HG02970 (cell line): ENCODE measurements around the gene TRMT112.

Source experiments
- ATAC-seq: cut with Tn5 transposase; IDR thresholded peaks from one replicate; pipeline ENCODE4 v1.9.1; 2021; ENCODE audit warnings: mild to moderate bottlenecking, moderate library complexity, moderate number of reproducible peaks; ENCODE audit not compliant: unreplicated experiment, low FRiP score

Gene TRMT112

DNA sequence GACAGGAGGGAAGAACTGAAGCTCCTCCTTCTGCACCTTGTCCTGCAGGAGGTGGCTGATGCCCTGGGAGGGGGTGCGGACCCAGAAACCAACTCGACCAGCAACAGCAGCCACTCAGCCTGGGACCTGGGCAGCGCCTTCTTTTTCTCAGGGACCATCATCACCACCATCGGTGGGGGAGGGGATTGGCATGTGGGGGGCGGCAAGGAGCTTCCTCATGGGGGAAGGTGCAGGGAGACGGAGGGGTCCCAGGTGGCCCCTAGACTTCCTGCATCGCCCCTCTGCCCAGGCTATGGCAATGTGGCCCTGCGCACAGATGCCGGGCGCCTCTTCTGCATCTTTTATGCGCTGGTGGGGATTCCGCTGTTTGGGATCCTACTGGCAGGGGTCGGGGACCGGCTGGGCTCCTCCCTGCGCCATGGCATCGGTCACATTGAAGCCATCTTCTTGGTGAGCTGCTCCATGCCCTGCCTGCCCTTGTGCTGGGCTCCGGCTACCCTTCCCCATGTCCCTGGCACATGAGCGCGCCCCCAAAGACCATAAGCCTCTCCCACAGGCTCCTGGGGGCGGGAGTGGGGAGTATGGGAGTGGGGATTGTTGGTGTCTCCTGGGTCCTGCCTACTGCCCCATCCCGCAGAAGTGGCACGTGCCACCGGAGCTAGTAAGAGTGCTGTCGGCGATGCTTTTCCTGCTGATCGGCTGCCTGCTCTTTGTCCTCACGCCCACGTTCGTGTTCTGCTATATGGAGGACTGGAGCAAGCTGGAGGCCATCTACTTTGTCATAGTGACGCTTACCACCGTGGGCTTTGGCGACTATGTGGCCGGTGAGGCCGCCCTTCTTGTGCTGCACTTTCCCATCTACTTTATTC is 20.3 kb downstream of the TRMT112 start:
- ATAC-seq, result no peak

DNA sequence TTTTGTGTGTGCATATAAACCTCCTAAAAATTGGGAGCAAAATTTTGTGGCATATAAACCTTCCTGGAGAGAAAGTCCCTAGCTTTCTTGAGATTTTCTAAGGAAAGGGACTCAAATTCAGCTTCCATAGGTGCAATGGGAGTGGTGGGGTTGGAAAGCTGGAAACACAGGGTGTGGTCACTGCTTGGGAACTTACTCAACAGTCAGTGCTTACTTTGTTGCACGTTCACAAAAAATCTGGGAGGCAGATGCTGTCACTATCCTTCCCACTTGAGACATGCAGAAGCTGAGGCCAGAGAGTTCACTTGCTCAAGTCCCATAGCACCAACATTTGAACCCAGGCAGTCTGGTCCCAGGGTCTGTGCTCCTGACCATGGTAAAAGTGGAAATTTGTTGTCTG is 21.1 kb downstream of the TRMT112 start:
- ATAC-seq, result no peak

DNA sequence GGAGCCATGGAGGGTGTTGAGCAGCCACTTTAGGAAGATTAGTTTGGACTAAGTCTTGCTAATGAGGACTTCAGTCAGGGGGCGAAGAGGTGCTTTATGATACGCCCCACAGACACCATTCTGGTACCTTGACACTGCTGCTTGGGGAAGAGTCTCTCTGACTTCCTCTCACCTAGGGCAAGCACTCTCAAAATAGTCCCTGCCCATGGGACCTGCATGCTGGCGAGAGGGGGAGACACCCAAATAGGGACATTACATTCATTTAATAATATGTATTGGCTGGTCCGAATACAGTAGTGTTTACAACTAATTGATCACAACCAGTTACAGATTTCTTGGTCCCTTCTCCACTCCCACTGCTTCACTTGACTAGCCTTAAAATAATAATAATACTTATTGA is 21.6 kb downstream of the TRMT112 start:
- ATAC-seq, result no peak

DNA sequence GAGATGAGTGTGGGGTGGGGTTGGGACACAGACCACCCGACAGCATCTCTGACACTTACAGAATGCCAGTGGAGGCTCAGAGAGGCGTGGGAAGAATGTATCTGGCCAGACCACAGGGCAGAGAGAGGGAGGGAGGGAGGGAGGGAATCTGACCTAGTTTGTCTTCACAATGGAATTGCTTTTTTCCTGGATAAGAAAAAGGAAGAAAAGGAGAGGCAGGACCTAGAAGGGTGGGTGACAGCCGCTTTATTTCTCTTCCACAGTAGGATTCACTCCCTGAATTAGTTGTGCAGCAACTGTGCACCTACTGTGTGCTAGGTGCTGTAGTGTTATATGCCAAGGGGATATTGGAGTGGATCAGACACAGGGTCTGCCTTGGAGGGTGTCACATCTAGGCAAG is 22.6 kb downstream of the TRMT112 start:
- no peak for ATAC-seq

DNA sequence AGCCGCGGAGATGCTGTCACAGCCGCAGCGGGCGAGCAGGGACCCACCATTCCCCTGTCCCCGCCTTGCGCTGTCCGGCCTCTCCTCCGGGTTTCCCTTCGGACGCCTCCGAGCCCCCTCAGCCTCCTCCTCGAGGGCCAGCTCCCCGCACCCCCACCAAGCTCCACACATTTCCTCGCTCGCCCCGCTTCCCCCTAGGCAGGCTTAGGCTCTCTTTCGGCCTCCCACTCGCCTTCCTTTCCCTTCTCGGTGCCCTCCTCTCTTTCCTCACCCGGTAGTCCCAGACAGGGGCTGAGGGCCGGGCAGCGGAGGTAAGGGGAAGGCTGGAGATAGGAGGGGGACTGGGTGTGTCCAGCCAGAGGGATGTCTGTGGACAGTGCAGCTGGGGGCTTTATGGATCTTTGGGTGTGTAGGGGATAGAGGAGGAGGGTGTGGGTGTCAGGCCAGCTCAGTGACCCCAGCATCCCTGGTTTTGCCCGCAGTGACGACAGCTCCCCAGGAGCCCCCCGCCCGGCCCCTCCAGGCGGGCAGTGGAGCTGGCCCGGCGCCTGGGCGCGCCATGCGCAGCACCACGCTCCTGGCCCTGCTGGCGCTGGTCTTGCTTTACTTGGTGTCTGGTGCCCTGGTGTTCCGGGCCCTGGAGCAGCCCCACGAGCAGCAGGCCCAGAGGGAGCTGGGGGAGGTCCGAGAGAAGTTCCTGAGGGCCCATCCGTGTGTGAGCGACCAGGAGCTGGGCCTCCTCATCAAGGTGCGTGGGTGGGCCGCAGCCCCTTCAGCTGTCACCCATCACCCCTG is 24.7 kb downstream of the TRMT112 start:
- no peak for ATAC-seq

DNA sequence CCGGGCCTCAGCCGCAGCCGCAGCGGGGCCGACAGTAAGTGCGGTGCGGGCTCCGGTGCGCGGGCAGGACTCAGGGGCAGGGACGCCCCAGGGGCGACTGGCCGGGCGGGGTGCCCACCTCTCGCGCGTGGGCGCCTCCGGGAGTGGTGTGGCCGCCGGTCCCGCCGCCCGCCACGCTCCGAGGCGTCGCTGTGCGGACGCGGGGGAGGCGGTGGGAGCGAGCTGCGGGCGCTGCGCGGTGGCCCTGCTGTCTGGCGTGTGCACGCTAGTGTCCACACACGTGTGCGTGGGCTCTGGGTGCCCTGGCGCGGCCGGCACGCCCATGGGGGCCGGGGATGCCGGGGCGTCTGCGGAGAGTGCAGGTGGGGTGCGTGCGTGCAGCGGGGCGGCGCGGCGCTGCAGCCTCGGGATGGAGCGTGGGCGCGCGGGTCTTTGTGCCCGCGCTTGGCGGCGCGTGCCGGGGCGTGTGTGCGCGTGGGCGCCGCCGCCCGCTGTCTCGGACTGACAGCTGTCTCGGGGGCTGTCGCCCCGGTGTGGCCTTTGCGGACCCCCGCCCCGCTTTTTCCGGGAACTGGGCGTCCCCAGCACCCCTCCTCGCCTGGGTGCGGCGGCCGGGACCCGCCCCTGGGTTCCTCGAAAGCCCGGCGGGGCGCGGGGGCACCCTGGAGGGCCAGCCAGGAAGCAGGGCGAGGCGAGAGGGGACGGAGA is 25.5 kb downstream of the TRMT112 start:
- no peak for ATAC-seq

DNA sequence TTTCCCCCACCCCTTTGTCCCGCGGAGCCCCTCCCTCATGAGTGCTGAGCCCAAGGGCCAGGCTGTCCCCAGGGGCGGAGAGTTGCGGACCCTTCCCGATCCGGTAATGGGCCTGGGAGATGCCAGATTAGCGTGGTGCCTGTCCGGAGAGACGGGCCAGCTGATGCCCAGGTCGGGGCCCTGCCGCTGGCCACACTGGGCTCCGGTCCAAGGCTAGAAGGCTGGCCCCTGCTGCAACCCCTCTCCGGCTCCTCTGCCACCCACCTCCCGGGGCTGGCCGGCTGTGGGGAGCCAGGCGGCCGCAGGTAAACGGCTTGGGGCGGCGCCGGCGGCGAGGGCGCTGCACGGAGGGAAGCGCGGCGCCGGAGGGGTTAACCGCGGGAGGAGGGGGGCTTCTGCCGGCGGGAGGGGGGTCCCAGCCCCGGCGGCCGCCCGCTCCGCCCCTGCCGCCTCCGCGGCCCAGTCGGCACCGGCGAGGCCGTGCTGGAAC is 26.1 kb downstream of the TRMT112 start, which contains the start of gene KCNK4:
Gene KCNK4 (plus strand): TSS at position 41 of the 490 bp plus-strand sequence. CDS start 1,717 bp downstream, outside the sequence.
- ATAC-seq, result no peak

DNA sequence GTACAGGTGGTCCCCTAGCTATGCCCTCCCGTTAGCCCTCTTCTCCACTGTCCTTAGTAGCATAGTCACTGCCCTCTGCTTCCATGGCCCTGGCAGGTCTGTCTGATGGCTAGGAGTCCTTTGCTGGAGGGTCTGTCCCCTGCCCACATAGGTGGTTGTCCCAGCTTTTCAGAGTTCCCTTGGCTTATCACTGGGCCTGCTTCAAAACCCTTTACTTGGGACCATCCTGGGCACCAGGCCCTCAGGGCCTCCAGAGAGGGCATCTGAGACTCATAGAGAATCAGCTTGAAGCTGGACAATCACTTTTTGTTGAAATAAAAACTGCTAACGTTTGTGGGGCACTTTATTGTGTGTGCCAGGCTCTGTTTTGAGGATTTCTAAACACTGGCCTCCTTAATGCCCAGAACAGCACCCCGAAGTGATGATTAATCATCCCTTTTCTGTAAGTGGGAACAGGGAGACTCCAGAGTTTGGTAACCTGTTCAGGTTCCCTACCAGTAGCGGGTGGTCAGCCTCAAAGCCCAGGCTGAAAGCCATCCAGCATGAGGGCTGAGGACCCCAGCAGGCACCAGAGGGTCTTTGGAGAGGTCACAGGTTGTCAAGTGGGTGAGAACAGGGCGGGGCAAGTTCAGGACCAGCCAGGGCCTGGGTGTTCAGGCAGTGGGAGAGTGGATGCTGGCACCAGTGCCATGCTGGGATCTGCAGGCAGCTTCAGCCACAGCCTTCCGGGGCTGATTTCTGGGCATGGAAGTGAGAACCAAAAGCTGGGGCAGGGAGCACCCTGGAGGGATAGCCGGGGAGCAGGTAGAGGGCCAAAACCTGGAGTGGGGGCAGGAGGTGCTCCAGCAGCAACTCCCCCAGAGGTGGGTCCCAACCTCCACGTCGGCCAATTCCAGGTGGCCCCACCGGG is 26.8 kb downstream of the TRMT112 start:
- no peak for ATAC-seq

DNA sequence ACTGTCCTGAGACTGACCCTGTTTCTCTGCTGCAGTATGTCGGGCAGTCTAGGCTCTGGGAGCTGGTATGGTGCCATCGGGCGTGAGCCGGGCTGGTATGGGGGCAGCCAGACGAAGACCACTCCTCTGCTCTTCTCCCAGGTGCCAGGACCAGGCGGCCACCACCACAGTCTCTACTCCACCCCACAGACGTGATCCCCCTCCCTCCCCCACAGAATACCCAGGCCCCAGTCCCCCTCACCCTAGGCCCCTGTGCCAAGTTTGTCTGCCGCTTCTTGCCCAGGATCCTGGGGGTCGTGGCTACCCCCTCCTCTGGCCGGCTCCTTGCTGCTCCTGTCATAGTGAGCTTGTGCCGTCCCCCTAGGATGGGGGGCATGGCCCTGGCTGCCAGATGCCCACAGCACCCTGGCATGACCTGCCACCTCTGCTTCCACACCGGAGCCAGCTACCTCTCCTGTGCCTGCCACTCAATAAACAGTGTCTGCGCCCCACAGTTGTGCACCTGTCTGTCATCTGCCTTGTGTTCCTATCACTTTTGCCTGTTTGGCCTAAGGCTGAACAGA is 28.3 kb downstream of the TRMT112 start:
- ATAC-seq, result no peak

DNA sequence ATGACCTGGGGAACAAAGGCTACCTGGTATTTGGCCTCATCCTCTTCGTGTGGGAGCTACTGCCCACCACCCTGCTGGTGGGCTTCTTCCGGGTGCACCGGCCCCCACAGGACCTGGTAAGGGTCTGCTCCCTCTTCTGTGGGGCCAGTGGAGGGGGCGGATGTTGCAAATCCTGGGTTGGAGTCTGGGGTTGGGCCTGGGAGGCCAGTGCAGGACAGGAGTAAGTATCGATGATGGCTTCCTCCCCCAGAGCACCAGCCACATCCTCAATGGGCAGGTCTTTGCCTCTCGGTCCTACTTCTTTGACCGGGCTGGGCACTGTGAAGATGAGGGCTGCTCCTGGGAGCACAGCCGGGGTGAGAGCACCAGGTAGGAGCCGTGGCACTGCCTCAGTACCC is 29.0 kb downstream of the TRMT112 start:
- ATAC-seq, result no peak

DNA sequence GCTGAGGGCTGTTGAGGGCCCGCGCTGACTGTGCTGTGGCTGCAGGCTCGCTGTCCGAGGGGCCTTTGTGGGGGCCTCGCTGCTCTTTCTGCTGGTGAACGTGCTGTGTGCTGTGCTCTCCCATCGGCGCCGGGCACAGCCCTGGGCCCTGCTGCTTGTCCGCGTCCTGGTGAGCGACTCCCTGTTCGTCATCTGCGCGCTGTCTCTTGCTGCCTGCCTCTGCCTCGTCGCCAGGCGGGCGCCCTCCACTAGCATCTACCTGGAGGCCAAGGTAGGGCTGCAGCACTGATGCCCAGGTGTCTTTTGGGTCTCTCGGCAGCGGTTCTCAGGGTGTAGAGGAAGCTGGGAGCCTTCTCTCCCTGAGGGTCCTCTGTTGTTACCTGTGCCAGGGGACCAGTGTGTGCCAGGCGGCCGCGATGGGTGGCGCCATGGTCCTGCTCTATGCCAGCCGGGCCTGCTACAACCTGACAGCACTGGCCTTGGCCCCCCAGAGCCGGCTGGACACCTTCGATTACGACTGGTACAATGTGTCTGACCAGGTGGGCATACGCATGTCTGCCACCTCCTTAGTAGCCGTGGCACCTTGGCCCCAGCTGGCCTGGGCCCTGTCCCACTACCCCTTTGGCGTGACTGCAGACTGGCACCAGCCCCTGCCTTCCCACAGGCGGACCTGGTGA is 29.5 kb downstream of the TRMT112 start:
- ATAC-seq, result no peak

DNA sequence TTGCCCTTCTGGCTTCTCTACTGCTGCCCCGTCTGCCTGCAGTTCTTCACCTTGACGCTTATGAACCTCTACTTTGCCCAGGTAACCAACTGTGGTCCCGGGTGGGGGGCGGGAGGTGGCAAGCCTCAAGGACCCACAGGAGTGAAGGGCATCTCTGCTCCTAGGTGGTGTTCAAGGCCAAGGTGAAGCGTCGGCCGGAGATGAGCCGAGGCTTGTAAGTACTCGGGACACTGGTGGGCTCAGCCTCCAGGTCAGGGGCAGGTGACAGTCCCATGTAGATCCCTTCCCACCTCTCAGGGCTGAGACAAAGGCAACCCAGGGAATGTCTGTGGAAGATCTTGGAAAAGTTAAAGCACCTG is 30.6 kb downstream of the TRMT112 start:
- no peak for ATAC-seq

DNA sequence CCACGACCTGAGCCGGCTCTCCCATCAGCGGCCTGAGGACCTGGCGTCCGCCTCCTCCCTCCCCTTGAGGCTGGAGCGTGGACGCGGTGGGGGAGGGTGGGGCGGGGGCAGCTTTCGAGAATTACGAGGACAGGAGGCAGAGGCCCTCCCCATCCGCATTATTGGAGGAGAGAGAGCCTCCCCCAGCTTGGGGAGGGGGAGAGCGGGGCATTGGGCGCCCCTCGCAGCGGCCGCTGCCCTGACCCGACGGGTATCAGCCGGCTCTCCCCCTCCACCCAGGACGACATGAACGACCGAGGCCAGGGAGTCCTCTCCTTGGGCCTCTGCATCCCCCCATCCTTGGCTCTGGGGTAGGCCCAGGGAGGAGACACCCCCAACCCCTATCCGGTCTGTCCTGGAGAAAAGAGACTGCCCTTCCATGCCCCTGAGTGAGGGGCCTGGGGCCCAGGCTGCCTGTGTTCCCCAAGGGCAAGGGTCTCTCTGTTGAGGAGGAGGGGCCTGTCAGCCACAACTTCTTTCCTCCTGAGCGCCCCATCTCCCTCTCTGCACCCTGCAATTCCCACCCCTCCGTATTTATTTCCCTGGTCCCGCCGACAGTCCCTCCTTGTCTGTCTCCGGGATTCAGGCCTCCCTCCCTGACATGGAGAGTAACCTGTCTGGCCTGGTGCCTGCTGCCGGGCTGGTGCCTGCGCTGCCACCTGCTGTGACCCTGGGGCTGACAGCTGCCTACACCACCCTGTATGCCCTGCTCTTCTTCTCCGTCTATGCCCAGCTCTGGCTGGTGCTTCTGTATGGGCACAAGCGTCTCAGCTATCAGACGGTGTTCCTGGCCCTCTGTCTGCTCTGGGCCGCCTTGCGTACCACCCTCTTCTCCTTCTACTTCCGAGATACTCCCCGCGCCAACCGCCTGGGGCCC is 31.2 kb downstream of the TRMT112 start:
- ATAC-seq, result no peak

DNA sequence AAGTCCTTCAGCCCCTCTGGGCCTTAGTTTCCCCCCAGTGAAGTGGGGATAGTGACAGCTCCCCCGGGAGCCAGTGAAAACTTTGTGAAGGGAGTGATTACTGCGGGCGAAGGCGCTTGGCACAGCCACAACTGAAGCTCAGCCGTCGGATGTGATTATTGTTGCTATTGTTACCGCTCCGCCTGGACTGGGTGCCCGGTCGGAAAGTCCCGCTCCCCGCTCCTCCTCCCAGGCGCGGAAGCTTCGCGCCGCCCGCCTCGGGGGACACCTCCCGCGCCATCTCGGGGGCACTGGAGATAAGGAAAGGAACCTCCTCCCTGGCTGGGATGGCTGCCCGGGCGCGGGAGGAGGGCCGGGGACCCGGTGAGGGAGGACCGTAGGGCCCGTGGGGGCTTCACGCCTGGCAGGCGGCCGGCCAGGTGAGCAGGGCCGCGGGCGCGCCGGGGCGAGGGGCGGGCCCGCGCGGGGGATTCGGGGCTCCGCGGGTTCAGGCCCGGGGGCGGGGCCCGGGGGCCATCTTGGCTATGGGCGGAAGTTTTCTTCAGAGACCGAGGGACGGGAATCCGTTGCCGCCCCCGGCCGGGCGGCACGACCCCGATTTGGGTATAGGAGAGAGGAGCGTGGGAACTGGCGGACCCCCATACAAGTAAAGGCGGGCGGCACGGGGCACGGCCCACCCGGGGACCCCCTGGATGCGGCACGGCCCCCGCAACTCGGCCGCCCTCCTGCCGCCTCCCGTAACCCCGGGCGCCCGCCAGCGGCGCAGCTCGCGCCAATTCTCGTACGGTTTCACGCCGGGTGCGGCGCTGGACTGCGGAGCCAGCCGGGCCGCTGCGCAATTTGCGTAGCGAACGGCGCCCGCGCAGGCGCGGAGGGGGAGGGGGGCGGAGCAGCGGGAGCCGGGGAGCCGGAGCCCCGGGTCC is 32.1 kb downstream of the TRMT112 start, which contains the start of gene GPR137:
Gene GPR137 (plus strand): TSS at position 887 of the 923 bp plus-strand sequence. CDS start 677 bp downstream, outside the sequence.
- peak; percentile 70 for ATAC-seq

DNA sequence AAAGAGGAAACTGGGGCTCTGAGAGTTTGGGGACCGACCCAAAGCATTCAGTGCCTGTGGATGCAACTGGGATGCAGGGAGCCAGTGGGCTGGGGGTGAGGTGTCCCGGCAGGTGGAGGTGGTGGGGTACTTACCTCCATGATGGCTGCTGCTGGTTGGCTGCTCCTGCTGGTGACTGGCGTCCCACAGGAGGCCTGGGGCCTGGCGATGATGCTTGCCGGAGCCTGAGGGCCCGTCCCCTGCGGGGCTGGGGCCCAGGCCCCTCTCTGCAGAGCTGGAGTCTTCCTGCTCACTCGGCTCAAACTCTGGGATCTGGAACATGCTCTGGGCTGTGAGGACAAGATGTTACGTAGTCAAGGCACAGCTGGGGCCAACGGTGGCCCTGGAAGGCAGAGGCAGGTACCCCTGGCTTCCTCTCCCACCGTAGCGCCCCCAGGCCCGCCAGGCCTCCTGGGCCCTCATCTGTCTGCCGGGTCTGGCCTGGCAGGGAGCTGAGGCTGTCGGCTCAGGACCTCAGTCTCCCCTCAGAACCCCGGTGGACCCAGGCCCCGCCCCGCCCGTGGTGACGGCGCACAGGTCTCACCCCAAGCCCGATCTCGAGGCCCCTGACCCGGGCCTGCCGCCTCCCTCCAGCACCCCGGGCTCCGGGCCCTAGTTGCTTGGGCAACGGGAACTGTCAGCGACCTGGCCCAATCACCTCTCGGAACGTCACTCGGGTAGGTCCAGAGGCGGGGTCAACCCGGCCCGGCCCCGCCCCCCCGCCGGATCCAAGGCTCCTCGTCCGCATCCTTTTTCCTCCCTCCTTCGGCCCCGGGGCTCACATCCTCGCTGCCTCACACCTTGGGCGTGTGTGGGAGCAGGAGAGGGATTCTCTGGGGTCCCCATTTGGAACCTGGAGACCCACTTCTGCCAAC is 33.1 kb downstream of the TRMT112 start, which contains the start of gene BAD:
Gene BAD (minus strand): TSS at position 618 of the 914 bp plus-strand sequence. CDS start 297 bp downstream, at position 321.
- ATAC-seq, result peak; percentile 39

DNA sequence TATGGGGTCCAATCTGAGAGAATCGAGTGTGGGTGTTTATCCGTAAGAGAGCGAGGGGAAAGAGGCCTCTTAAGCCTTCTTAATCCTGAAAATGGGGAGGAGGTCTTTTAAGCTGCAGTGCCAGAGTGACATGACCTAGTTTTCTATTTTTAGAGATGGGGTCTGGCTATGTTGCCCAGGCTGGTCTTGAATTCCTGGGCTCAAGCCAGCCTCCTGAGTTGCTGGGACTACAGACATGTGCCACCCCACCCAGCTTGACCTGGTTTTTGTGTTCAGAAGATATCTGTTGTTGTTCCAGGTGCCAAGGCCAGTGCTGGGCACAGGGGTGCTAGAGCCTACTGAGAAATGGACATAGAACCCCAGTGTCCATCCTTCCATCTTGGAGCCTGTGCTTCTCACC is 34.3 kb downstream of the TRMT112 start:
- no peak for ATAC-seq
